CD14-positive monocyte (primary cell): ENCODE data around the gene BAHCC1. TPM values are rescaled to one million over a fixed set of nuclear protein-coding genes. Genes with fewer than 3 reads are reported as not detected.

Source experiments
- DNase-seq, 3 donors: peaks; one replicate each; pipeline ENCODE4 v3.0.0-alpha.2; 2011 to 2022
- H2AFZ ChIP-seq: 2 replicates; pipeline ENCODE4 v1.6.0; 2012; ENCODE audit warnings: mild to moderate bottlenecking, low read depth, low read length, inconsistent platforms; ENCODE audit not compliant: insufficient read depth, poor library complexity, severe bottlenecking
- H3K27ac ChIP-seq, 2 donors: 1 replicate in 1 of 2; 2 replicates in 1 of 2; pipeline ENCODE4 v1.5.1; 2012 to 2013; ENCODE audit warnings: low read length in 2 of 2, control low read depth in 1 of 2, inconsistent platforms in 1 of 2, low read depth in 1 of 2, mild to moderate bottlenecking in 1 of 2
- H3K27me3 ChIP-seq, 2 donors: one replicate each; pipeline versions ENCODE4 v1.6.0 to v1.6.1; 2011 to 2013; ENCODE audit warnings: low read length in 2 of 2; ENCODE audit not compliant: control insufficient read depth in 2 of 2, insufficient read depth in 2 of 2
- H3K36me3 ChIP-seq, 2 donors: replicated peaks in 1 of 2; 1 replicate in 1 of 2; 2 replicates in 1 of 2; pipeline versions ENCODE4 v1.5.1 to v1.6.1; 2012 to 2013; ENCODE audit warnings: low read length in 2 of 2, control low read depth in 1 of 2, inconsistent platforms in 1 of 2, mild to moderate bottlenecking in 1 of 2; ENCODE audit not compliant: insufficient read depth in 2 of 2, control insufficient read depth in 1 of 2
- H3K4me1 ChIP-seq, 2 donors: 1 replicate in 1 of 2; 2 replicates in 1 of 2; pipeline versions ENCODE4 v1.5.1 to v1.6.1; 2012 to 2013; ENCODE audit warnings: low read length in 2 of 2, control low read depth in 1 of 2, inconsistent platforms in 1 of 2, mild to moderate bottlenecking in 1 of 2, moderate library complexity in 1 of 2; ENCODE audit not compliant: insufficient read depth in 2 of 2, control insufficient read depth in 1 of 2
- H3K4me2 ChIP-seq: replicated peaks from 2 replicates; pipeline ENCODE3; 2012; ENCODE audit warnings: low read length, moderate library complexity, mild to moderate bottlenecking; ENCODE audit not compliant: poor library complexity, severe bottlenecking; ENCODE audit errors: extremely low read depth
- H3K4me3 ChIP-seq, 3 experiments: fragments of 200-600 bp in 1 of 3; sonication (generic) in 1 of 3; replicated peaks in 1 of 3; 1 replicate in 2 of 3; 2 replicates in 1 of 3; pipeline ENCODE4 v1.5.1; 2011 to 2013; ENCODE audit warnings: low read length in 3 of 3, mild to moderate bottlenecking in 3 of 3, control low read depth in 2 of 3, low read depth in 2 of 3, inconsistent platforms in 1 of 3, moderate library complexity in 1 of 3
- H3K79me2 ChIP-seq: 2 replicates; pipeline ENCODE4 v1.6.0; 2012; ENCODE audit warnings: mild to moderate bottlenecking, control low read depth, inconsistent platforms, low read length, moderate library complexity; ENCODE audit not compliant: insufficient read depth
- H3K9ac ChIP-seq: 2 replicates; pipeline ENCODE4 v1.6.0; 2017; ENCODE audit warnings: low read length, mild to moderate bottlenecking; ENCODE audit not compliant: insufficient read depth, poor library complexity, severe bottlenecking
- H3K9me3 ChIP-seq, 2 donors: replicated peaks in 1 of 2; 1 replicate in 1 of 2; 2 replicates in 1 of 2; pipeline versions ENCODE4 v1.5.1 to v1.6.1; 2012 to 2013; ENCODE audit warnings: low read length in 2 of 2, control low read depth in 1 of 2; ENCODE audit not compliant: control insufficient read depth in 1 of 2, insufficient read depth in 1 of 2
- H4K20me1 ChIP-seq: 2 replicates; pipeline ENCODE4 v1.6.0; 2012; ENCODE audit warnings: mild to moderate bottlenecking, low read length, control low read depth, moderate library complexity; ENCODE audit not compliant: insufficient read depth
- H3K27ac Mint-ChIP-seq, 7 donors: one replicate each; pipeline ENCODE4 v1.8.0; 2020; ENCODE audit warnings: mild to moderate bottlenecking in 7 of 7, mixed read lengths in 7 of 7, moderate library complexity in 6 of 7, inconsistent platforms in 2 of 7
- H3K27me3 Mint-ChIP-seq, 3 donors: one replicate each; pipeline ENCODE4 v1.8.0; 2021 to 2022; ENCODE audit warnings: low read depth in 3 of 3, mild to moderate bottlenecking in 3 of 3, mixed read lengths in 3 of 3, moderate library complexity in 3 of 3, inconsistent platforms in 1 of 3
- H3K36me3 Mint-ChIP-seq, 2 donors: one replicate each; pipeline ENCODE4 v1.8.0; 2020; ENCODE audit warnings: mixed read lengths in 2 of 2, inconsistent platforms in 1 of 2, mild to moderate bottlenecking in 1 of 2
- H3K4me1 Mint-ChIP-seq: one replicate; pipeline ENCODE4 v1.8.0; 2020; ENCODE audit warnings: mild to moderate bottlenecking, mixed read lengths
- H3K4me3 Mint-ChIP-seq, 2 donors: one replicate each; pipeline ENCODE4 v1.8.0; 2020; ENCODE audit warnings: mild to moderate bottlenecking in 2 of 2, mixed read lengths in 2 of 2, moderate library complexity in 1 of 2
- H3K9me3 Mint-ChIP-seq, 7 donors: one replicate each; pipeline ENCODE4 v1.8.0; 2020 to 2022; ENCODE audit warnings: mixed read lengths in 7 of 7, mild to moderate bottlenecking in 6 of 7, moderate library complexity in 6 of 7, inconsistent platforms in 2 of 7
- whole genome bisulfite sequencing: methylation state at CpG from one replicate; pipeline ENCODE4 v1.1.5; 2013; ENCODE audit warnings: missing lambda C conversion rate; ENCODE audit not compliant: insufficient coverage; 5-methylcytosine and 5-hydroxymethylcytosine counted together
- intact Hi-C, 2 donors: fragments of 100-400 bp; cut with micrococcal nuclease; formaldehyde crosslinking; loops; one replicate each; pipeline versions ENCODE4 v1.15.0 to v1.15.1; 2023
- polyA plus RNA-seq, 3 donors: library from polyadenylated mRNA; depleted of rRNA in 1 of 3; unstranded in 2 of 3; stranded (reverse) in 1 of 3; fragments of 300-500 nt in 2 of 3; fragments of >200 nt in 1 of 3; fragmentation: Illumina TruSeq in 2 of 3; gene quantifications; 1 replicate in 2 of 3; 2 replicates in 1 of 3; pipeline ENCODE4 v1.2.3, GENCODE V29; 2012 to 2021
- TF ChIP-seq, protein P1 (sequence below): fragments of 200-600 bp; IDR thresholded peaks from one replicate; pipeline ENCODE4 v1.8.0; 2022; ENCODE audit warnings: antibody characterized with exemption, mild to moderate bottlenecking

Gene BAHCC1
- polyA plus RNA-seq, 3 donors, result 0.11 to 8.8 (median 0.27) TPM

DNA sequence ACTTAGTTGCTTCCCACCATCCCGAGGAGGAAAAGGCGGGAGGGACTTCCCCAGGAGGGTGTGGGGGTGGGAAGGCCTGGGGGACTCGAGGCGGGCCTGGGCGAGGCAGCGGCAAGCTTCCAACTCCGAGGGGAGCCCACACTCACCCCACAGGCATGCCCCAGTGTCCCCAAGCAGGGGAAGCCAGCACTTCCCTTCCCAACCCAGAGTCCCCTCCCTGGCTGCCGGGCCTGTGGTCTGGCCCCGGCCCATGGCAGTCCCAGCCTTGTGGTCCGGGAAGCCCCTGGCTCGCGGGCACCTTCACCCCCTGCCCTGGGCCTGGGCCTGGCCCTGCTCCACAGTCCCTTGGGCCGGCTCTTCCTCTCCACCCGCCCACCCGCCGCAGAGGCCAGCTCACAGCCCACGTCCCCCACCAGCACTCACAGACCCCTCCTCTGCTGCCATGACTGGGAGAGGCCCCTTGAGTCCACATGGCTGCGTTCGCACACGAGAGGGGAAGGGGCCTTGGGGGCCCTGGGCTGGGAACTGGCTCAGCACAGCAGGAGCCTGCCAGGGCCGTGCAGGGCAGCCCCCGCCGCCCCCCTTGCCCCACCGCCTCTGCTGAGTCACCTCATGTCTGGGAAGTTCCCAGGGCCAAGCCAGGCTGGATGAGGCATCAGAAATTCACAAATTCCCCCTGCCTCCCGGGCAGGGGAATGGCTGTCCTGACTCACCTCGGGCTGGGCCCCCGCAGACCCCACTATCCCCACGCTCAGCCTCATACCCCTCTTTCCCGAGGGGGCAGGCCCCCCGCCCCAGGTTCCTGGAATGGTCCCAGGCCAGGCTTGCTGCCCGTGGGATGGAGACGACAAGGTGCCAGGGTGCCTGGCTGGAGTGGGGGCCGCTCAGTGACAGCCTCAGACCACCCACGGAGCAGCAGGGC is 27.8 kb downstream of the BAHCC1 start:
- Mint-ChIP-seq H3K4me3 (peak overlapping the region; percentile 51 to 60), H3K27ac (peak overlapping the region in 3 of 7 donors; percentile 30 to 50 (median 30)), H3K4me1 (peaks cover 25% of the 10 kb centered on the region), H3K27me3 (peaks cover 4 to 13% (median 7%) of the 10 kb centered on the region in 3 donors), H3K9me3 (no peaks in the 10 kb centered on the region), H3K36me3 (no peaks in the 10 kb centered on the region)
- Histone ChIP-seq H2AFZ (peak overlapping the region; percentile 38), H3K4me2 (peak overlapping the region; percentile 72), H3K4me1 (peaks cover 41 to 55% of the 10 kb centered on the region in 2 donors), H3K79me2 (peaks cover 55% of the 10 kb centered on the region), H3K9me3 (no peaks in the 10 kb centered on the region), H3K9ac (peak overlapping the region; percentile 59), H3K27me3 (peaks cover 0 to 14% of the 10 kb centered on the region in 2 donors), H3K36me3 (no peaks in the 10 kb centered on the region), H4K20me1 (peaks cover 19% of the 10 kb centered on the region), H3K4me3 (peak overlapping the region in 2 of 3 experiments; percentile 22 to 48), H3K27ac (peak overlapping the region in 1 of 2 donors; percentile 59)
- 9% methylated on average over 25 of the region's 34 CpGs for WGBS
- peak; percentile 82 to 97 (median 86) for DNase-seq
- TF ChIP-seq, protein P1, sequence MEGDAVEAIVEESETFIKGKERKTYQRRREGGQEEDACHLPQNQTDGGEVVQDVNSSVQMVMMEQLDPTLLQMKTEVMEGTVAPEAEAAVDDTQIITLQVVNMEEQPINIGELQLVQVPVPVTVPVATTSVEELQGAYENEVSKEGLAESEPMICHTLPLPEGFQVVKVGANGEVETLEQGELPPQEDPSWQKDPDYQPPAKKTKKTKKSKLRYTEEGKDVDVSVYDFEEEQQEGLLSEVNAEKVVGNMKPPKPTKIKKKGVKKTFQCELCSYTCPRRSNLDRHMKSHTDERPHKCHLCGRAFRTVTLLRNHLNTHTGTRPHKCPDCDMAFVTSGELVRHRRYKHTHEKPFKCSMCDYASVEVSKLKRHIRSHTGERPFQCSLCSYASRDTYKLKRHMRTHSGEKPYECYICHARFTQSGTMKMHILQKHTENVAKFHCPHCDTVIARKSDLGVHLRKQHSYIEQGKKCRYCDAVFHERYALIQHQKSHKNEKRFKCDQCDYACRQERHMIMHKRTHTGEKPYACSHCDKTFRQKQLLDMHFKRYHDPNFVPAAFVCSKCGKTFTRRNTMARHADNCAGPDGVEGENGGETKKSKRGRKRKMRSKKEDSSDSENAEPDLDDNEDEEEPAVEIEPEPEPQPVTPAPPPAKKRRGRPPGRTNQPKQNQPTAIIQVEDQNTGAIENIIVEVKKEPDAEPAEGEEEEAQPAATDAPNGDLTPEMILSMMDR, result no peak
- intact Hi-C loops, result loop anchor here in 1 of 2 donors (2.0 kb wide), 1 partner anchor 28 kb away; the partner anchor contains the start of gene BAHCC1

DNA sequence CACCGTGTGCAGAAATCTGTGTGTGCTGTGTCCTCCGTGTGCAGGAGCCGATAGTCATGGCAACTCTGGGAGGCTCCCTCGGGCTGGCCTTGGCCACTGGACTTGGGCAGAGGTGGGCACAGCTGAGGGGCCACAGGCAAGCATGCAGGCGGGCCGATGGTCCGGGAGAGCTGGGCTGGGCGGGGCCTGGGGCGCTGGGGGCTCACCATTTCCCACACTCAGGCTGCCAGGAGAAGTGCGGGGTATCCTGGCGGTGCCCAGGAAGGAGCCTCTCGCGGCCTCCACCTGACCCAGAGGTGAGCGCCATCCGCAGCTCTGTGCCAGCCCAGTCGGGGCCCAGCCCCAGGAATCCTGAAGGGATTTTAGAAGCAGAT is 28.4 kb downstream of the BAHCC1 start:
- H3K4me1 ChIP-seq, result peaks cover 47 to 59% of the 10 kb centered on the region in 2 donors
- peaks cover 19% of the 10 kb centered on the region for H4K20me1 ChIP-seq
- H3K4me3 ChIP-seq, result no peak overlapping the region
- peak overlapping the region; percentile 59 for H3K9ac ChIP-seq
- peaks cover 30% of the 10 kb centered on the region for H3K4me1 Mint-ChIP-seq
- no peaks in the 10 kb centered on the region for H3K9me3 ChIP-seq
- H3K27me3 Mint-ChIP-seq, result peaks cover 4 to 17% (median 11%) of the 10 kb centered on the region in 3 donors
- H3K36me3 ChIP-seq, result no peaks in the 10 kb centered on the region
- H3K79me2 ChIP-seq, result peaks cover 62% of the 10 kb centered on the region
- H2AFZ ChIP-seq, result no peak overlapping the region
- no peaks in the 10 kb centered on the region for H3K36me3 Mint-ChIP-seq
- peak overlapping the region; percentile 72 for H3K4me2 ChIP-seq
- WGBS, result 76% methylated on average over 16 of the region's 16 CpGs
- no peak for DNase-seq
- H3K4me3 Mint-ChIP-seq, result no peak overlapping the region
- peak overlapping the region in 1 of 2 donors; percentile 59 for H3K27ac ChIP-seq
- intact Hi-C loops, result loop anchor here in 1 of 2 donors (2.0 kb wide), 1 partner anchor 29 kb away; the partner anchor contains the start of gene BAHCC1
- H3K9me3 Mint-ChIP-seq, result no peaks in the 10 kb centered on the region
- peaks cover 0 to 21% of the 10 kb centered on the region in 2 donors for H3K27me3 ChIP-seq
- peak overlapping the region in 2 of 7 donors; percentile 85 to 90 for H3K27ac Mint-ChIP-seq
- TF ChIP-seq, protein P1, result no peak
